Mammary epithelial cell (primary cell): ENCODE measurements around the gene LCN10.

Experiments
- EZH2 ChIP-seq: IDR thresholded peaks from 2 replicates; pipeline ENCODE4 v1.6.1; 2012; ENCODE audit warnings: low read length, inconsistent platforms, borderline replicate concordance
- TF ChIP-seq, protein P1 (sequence below), 2 donors: IDR thresholded peaks in 1 of 2; conservative IDR thresholded peaks in 1 of 2; 2 replicates each; pipeline ENCODE4 v1.5.1; 2011 to 2012; ENCODE audit warnings: inconsistent platforms in 2 of 2, low read length in 2 of 2, mild to moderate bottlenecking in 2 of 2, control low read depth in 1 of 2, low read depth in 1 of 2; ENCODE audit not compliant: insufficient read depth in 1 of 2; ENCODE audit errors: extremely low read depth in 1 of 2

DNA sequence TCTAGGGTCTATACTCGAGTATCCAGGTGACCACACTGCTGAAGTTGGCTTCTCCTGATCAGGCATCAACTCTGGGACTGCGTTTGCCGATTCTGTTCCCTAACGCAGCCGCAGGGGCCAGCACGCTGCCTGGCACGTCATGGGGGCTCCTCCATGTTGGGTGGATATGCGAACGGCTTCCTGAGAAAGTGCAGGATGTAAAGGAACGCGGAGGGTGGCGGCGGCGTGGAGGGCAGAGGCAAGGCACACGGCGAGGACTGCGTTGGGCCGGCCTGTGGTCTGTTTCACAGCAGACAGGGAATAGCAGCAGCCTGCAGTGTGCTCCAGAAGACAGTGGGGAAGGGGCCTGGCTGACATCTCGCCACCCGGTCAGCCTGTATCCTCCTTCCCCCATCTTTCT, 3.8 kb downstream of the LCN10 start:
- TF ChIP-seq, protein P1, sequence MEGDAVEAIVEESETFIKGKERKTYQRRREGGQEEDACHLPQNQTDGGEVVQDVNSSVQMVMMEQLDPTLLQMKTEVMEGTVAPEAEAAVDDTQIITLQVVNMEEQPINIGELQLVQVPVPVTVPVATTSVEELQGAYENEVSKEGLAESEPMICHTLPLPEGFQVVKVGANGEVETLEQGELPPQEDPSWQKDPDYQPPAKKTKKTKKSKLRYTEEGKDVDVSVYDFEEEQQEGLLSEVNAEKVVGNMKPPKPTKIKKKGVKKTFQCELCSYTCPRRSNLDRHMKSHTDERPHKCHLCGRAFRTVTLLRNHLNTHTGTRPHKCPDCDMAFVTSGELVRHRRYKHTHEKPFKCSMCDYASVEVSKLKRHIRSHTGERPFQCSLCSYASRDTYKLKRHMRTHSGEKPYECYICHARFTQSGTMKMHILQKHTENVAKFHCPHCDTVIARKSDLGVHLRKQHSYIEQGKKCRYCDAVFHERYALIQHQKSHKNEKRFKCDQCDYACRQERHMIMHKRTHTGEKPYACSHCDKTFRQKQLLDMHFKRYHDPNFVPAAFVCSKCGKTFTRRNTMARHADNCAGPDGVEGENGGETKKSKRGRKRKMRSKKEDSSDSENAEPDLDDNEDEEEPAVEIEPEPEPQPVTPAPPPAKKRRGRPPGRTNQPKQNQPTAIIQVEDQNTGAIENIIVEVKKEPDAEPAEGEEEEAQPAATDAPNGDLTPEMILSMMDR (conservative IDR thresholded peaks at IDR 0.05 in 1 of 2, IDR thresholded peaks at IDR 0.05 in 1 of 2; ENCODE audit: extremely low read depth in 1 of 2, insufficient read depth in 1 of 2, low read depth in 1 of 2, low read length in 2 of 2) = no peak
- no peak for TF ChIP-seq EZH2
